Stimulated activated CD8-positive, alpha-beta memory T cell treated with anti-CD3 and anti-CD28 coated beads, Interleukin-15, amount 100 ng/mL, for 48 hours (primary cell): ENCODE measurements around the gene GYG1.
A peak's percentile ranks its signal among the peaks of the same experiment; 100 is the strongest.

Experiments
- DNase-seq, 2 donors: peaks; one replicate each; pipeline ENCODE4 v3.0.0-alpha.2; 2020; ENCODE audit warnings: low read depth in 2 of 2

Gene GYG1

DNA sequence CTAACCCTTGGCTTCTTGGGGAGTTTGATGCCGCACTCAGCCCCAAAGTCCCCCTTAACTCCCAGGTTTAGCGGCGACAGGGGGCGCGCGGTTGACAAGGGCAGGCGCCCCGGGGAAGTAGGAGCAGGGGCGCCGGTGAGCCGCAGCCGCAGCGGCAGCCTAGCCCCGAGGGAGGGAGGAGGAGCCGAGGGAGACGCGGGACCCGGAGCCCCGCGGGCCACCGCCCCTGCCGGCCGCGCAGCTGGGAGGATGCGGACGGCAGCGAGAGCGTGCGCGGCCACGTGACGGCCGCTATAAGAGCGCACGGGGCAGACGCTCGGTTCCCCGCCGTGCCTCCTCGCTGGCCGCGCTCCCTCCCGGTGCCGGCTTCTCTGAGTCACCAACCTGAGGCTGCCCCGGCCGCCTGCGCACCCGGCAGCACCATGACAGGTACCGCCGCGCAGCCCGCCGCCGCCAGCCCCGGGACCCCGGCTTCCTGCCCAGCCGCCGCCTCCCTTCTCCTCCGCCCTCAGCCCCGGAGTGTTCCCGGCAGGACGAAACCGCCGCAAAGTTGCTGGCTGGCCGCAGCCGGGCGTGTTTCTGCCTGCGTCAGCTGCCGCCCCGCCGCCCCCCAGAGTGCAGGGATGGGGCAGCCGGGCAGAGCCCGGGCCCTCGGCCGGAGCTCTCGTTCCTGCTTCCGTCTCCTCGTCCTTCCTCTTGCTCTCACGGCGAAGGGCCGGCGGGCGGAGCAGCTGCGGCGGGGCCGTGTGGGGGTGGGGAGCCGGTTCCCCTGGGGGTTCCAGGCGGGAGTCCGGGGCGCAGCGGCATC, at the start of gene GYG1:
Gene GYG1 (plus strand): TSS at position 322 of the 808 bp plus-strand sequence. CDS start 101 bp downstream, at position 423.
- DNase-seq, result peak; percentile 69 to 70

DNA sequence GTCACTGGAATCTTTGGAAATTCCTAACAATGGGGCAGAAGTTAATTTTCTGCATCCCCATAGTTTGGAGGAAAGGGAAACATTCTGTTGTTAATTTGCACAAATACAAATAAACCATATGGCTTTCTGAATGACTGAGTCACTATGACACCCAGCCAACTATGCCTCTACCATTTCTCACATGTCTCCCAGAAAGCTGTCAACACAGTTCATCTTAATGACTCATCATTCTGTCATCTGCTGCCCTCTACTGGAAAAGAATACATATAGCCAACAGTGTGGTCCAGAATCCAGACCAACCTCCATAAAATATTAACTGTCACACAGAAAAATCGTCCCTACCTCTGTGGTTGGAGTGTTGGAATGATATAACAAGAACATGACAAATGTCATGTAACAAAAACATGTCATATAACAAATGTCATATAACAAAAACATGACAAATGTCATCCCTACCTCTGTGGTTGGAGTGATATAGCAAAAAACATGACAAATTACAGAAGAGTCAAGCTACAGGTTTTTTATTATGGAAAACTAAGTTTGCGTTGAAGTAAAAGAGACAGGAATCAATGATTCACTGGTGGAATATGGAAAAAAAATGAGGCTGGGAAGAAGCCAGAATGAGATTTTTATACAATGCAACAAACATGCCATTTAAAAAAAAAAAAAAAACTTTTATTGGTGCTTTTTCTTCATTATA, 47.7 kb upstream of the GYG1 start:
- no peak for DNase-seq

DNA sequence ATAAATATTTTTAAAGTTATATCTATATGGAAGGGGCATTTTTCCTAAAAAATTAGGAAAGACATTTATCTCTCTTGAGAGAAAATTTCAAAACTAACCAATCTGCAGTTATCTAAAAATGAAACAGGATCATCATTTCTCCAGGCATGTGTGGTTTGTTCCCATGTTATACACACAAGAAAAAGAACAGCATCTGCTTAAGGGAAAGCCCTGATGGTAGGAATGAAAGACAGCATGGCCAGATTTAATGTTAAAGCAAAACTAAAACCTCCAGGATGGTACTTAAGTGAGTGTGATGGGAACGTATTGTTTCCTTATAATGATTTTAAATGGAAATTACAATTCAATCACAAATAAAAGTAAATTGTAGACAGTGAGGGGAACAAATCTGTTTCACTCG, 46.2 kb upstream of the GYG1 start:
- DNase-seq, result no peak

DNA sequence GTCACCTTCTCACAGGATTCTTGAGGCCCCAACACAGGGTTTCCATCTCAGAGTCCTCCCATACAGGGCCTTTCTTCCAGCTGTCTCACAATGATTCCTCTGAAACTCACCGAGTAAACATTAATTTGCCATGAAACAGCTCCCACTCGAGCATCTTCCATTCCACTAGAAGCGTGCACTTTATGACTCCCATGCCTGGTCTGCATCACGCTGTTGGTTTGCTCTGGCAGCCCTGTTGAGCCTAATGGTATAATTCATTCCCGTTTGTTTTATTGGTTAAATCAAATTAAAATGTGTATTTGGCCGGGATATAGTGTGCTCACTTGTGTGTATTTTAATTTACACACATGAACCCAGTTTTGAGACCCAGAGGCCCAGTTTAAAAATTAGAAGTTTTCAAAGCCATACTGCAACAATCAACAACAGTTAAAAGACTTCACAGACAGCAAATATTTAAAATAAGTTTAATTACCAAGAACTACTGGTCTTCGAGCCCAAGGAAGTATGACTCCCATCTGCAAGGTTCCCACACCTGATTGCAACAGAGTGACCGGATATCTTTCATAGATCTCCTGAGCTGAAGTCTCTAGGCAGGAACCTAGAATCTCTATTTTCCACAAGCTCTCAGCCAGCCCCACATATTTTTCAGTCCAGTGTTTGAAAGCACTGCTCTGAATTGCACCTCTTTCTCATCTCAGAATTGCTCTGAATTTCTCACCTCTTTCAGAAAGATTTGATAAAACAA, 42.3 kb upstream of the GYG1 start:
- no peak for DNase-seq

DNA sequence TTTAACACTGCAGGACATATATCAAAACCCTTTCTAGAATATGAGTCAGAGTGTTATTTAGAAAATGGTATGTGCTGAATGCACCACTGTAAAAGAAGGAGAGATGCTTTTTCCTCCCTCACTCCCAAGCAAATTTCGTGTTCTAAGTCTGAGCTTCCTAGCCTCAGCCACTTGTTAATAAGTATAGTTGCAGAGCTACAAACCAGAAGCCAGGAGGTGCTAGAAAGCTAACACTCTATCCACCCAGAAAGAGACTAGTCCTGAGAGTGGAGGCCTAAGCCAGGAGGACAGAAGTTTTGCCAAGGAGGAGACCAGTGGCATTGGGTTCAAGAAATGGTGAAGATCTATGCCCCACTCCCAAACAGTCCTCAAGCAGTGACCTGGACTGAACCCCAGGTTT, 40.5 kb upstream of the GYG1 start:
- DNase-seq, result no peak

DNA sequence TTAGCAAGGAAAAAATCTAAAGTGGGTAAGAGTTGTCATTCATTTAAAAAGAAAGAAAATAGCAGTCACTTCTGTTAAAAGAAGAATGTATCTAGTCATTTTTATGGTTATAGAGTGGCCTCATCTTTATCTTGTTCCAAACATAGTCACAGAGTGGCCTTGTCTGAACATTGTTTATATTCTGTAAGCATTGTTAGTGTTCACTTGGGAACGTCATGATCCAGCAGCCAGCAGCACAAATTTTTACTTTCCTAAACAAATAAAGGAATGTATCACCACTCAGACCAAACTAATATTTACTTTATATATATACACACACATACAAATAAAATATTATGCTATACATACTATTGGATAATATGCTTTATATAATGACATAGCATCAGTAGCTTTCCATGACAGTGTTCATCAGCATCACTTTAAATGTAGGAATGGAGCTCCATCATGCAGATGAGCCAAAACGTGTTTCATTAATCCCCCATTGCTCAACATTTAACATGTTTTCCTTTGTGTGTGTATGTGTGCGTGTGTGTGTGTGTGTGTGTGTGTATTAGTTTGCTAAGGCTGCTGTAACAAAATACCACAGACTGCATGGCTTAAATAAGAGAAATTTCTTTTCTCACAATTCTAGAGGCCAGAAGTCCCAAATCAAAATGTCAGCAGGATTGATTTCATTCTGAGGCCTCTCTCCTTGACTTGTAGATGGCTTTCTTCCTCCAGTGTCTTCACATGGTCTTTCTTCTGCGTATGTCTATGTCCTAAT, 39.6 kb upstream of the GYG1 start:
- DNase-seq, result no peak

DNA sequence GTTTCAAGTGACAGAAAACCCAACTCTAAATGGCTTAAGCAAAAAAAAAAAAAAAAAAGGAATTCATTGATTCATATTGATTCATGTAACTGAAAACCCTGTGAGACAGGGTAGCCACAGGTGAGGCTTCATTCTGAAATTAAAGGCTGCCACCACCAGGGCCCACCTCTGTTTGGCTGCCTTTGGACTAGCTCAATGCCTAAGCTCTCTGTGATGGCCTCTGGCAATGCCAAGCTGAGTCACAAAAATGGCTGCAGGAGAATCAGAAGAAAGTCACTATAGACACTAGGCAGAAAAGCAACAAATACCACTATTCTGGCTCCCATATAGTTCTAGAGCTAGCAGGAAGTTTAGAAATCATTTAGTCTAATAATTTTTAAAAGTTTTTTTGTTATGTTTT, 38.2 kb upstream of the GYG1 start:
- no peak for DNase-seq

DNA sequence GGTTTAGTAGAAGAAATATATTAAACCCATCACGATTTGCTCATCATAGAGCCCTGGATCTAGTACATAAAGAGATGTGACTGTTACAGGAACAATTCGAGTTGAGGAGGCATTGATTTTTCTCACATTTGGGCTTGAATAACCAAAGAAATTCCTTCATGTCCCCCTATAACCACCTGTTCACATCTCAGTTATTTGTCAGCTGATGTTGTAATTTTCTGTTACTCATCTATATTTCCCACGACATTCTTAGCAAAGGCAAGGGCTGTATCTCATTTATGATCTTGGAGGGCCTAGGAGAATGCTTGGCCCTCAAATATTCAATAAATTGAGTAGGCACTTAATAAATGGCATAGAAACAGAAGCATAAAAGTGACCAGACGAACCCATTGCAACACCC, 36.4 kb upstream of the GYG1 start:
- no peak for DNase-seq

DNA sequence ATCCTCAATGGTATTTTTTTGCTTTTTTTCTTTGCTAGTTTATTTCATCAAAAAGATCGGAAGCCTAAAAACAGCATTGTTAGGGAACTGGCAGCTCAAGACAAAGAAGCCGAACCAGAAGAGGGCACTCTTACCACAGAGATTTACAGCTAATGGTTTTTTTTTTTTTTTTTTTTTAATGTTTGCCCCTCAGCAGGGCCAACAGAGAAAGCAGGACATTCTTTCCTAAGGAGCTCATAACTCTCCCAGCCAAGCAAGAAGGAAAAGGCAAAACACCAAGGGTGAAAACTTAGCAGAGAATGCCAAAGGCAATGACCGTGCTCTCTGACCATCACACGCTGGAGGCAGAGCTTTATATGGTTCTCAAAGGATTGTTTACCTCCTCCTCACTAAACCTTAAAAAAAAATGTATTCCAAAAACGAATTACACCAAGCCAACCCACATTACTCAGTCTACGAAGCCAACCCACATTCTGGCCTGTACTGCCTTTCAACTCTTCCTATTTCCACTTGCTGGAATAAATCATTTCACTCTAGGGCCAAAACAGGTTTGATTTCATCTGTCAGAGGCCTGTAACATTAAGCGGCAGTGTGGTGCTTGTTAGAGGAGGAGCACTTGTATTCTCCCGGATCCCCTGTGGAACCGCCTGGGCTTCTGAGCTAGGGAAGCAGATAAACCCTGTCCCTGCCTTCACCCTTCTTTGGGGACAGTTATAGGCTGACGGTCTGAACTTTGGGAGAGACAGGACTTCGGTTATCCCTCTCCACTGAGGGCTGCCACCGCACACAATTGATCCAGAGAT, 35.6 kb upstream of the GYG1 start:
- no peak for DNase-seq

DNA sequence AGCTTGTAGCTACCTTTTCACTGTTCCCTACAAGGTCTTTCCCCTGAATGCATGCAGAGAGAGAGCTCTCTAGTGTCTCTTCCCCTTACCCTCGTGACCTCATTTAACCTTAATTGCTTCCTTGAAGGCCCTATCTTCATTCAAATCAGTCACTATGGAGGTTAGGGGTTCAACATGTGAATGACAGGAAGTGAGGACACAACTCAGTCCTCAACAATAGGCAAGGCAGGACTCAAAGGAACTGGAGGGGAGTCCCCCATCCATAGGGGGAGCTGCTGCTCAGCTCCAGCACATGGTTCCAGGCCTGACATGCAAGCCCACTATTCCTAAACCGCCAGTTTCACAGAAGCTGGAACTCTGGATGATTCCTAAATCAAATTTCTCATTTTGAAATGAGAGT, 33.8 kb upstream of the GYG1 start:
- no peak for DNase-seq

DNA sequence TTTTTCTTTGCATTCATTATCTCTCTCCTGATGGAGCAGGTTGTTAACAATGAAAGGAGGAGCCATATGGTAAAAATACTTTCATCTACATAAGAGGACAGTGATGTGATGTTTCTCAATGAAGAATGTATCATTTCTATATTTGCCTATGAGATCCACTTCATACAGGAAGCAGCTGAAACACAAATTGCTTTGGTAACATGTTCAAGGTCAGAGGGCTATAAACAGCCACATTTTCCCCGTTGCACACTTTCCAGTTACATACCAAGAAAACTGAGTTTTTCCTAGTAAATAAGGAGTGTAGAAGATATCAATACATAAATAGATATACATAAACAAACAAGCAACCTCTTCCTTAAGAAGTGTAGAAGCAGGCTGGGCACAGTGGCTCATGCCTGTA, 32.6 kb upstream of the GYG1 start:
- DNase-seq, result no peak

DNA sequence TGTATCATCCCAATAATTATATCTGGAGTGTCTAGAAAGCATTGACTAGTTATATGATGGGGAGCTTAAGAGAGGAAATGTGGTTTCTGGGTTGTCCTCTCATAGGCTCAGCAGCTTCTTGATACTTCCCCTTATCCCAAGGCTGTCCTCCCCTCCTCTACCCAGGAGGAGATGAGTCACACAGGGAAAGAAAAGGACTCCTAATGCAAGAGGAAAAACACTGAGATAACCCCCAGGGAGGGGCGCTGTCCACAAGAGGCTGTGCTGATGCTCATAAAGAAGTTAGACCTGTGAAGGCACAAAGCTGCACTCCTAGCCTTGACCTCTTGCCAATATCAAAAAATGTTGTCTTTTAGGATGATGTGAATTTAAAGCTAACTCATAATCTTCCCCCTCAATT, 28.8 kb upstream of the GYG1 start:
- no peak for DNase-seq

DNA sequence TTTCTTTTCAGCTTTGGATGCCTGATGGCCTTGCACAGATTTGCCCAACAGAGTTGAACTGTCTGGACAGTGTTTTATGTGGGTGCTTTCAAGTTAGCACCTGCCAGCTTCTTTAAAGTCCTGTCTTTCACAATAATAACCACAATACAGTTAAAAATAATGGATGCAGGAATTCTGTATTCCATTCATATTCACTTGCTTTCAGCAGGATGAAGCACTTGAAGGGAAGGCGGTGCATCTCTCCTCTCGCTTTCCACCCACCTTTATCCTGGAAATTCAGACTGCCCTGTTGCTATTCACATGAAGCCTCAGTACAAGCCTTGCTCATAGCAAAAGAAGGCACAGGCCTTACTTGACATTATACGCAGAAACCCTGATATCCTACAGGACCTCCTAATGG, 26.5 kb upstream of the GYG1 start:
- DNase-seq, result no peak

DNA sequence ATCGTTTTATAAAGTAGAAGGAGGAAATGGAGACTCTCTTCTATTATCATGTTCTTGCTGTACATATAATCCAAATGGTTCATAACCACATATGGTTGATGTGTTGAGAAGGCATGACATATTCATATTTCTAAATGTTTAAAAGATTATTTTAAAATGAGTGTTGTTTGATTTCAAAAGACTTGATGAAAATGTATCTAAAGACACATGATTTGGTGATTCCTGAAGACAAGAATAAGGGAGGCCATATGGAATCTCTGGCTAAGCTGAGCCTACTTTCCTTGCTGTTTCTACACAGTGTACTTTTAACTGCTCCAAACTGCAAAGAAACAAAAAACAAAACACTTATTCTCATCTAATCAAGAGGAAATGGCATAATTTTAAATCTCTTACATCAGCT, 23.0 kb upstream of the GYG1 start:
- no peak for DNase-seq

DNA sequence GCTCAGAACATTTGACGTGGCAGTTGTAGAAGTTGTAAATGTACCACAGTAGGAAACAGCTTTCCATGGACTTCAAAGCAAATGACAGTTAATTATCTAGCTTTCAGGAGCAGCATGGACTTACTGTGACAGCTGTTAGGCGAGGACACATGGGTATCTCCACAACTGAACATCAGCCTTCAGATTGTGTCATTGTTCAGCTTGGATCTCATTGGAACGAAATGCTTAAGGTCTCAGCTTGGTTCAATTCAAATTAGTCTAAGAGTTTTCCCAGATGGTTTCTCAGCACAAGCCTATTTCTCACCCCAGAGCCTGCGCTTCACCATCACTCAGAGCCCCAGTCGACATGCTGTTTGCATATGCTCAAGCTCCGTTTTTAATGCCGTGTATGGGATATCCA, 21.1 kb upstream of the GYG1 start:
- no peak for DNase-seq

DNA sequence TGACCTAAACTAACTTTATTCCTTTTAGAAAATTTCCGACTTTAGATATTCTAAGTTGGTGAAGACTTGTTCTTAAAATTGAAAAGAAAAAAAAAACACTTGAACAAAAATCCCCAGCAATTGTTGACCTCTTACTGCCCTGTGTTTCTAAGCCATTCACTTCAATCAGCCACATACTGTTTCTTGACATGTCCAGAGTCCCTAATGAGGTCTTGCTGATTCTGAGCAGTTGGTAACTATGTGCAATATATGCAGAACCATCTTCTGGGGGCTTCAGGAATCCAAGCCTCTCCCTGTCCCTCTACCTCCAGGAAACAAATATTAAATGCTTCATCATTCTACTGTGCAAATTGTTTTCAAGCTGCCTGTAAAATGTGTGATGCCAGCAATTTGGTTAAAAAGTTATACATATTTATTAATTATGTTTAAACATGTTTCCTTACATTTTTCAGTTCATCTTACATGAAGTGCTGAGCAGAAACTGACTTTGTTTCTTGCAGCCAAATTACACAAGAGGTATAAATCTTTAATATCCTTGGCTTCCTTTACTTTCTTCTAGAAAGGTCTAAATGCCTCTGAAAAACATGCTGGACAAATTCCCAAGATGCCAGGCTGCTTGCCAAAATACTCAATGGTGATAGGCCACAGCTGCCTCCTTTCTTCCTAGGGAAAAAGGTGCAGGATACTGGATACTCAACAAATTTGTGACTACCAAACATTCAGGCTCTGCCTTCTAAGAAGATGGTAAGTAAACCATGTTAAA, 19.8 kb upstream of the GYG1 start:
- no peak for DNase-seq

DNA sequence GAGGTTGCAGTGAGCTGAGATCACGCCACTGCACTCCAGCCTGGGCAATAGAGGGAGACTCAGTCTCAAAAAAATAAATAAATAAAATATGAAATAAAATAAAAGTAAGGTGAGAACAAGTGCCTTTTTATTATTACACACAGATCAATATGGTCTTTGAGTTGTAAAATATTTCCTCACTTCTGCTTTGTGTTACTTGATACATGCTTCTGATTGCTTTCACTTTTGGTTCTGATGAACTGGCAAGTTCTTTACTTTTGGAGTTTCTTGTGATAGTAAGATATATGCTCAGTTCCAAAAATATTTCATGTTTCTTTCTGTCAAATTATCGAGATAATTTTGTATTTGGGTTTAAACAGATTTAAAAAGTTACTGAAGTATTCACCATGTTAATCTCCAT, 16.6 kb upstream of the GYG1 start:
- DNase-seq, result no peak

DNA sequence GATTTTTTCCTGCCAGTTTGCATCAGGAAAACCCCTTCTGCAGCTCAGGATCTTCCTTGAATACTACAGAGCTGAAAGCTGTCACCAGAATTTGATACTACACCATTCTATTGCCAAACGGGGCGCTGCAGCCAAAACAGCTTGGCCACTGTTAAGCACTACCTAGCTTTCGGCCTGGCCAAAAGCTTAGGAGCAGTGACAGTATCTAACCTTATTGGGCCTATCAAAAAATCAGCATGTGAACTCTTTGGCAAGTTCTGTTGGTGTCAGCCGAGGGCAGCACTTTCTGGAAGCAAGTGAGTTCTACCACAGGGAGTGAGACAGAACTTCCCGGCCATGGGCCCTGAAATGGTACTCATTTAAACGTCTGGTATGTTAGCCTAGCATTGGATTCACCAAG, 16.1 kb upstream of the GYG1 start:
- no peak for DNase-seq

DNA sequence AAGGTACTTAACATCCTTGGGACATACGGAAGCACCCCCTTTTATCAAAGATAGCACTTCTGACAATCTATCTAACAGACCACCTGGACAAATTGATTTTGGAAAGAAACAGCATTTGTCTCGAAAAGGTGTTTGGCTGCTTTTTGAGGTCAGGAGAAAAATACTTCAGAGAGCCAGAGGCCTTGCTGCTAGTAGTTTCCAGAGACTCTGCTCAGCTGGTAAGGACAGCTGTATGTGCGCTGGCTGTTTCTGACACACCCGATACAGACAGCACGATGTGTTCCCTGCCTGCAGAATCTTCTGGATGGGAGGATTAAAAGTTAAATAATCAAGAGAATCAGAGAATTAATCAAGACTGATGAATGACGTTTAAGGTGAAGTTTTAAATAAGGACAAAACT, 15.6 kb upstream of the GYG1 start:
- DNase-seq, result no peak

DNA sequence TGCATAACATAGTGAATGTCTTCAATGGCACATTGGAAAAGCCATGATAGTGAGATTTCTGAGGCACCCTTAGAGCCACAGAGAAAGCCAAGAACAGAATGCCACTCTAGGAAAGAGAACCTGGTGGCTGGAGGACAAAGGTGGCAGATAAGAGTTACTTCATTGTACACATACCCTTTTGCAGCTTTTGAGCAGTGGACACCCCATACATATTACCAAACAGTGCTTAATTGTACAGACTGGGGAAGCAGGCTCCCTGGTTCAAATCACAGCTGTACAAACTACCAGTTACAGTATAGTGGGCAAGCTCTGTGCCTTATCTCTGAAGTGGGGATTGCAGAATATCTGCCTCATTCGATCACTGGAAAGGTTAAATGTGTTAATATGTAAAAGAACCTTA, 10.1 kb upstream of the GYG1 start:
- no peak for DNase-seq
